HG02763 (cell line): ENCODE measurements around the gene SLC22A15.

ENCODE experiments used
- ATAC-seq: cut with Tn5 transposase; IDR thresholded peaks from one replicate; pipeline ENCODE4 v1.9.1; 2021; ENCODE audit warnings: mild to moderate bottlenecking, moderate library complexity; ENCODE audit not compliant: unreplicated experiment

SLC22A15 gene

GRCh38 chr1:116099379-116099778 is 123.1 kb downstream of the SLC22A15 start:
- no peak for ATAC-seq

- no peak for ATAC-seq
Observed at GRCh38 chr1:116099919-116100318, 123.6 kb downstream of the SLC22A15 start.

GRCh38 chr1:116104667-116105066 is 128.4 kb downstream of the SLC22A15 start:
- ATAC-seq: no peak

- no peak for ATAC-seq
Observed at GRCh38 chr1:116105996-116106395, 129.7 kb downstream of the SLC22A15 start.

- no peak for ATAC-seq
Observed at GRCh38 chr1:116106646-116107045, 130.3 kb downstream of the SLC22A15 start.

GRCh38 chr1:116107371-116107770 is 131.1 kb downstream of the SLC22A15 start:
- no peak for ATAC-seq

- peak; percentile 63 for ATAC-seq
Observed at GRCh38 chr1:116110567-116111523, 134.5 kb downstream of the SLC22A15 start, which contains the start of gene MAB21L3. MAB21L3 (plus strand) TSS chr1:116111399; CDS start chr1:116112616, 1,217 bp downstream.

- no peak for ATAC-seq
Observed at GRCh38 chr1:116111524-116112021, 135.3 kb downstream of the SLC22A15 start.

- ATAC-seq: no peak
Observed at GRCh38 chr1:116112388-116113140, 136.3 kb downstream of the SLC22A15 start.

- no peak for ATAC-seq
Observed at GRCh38 chr1:116113615-116114014, 137.3 kb downstream of the SLC22A15 start.

GRCh38 chr1:116115476-116116439 is 139.4 kb downstream of the SLC22A15 start:
- ATAC-seq: no peak

GRCh38 chr1:116118471-116118870 is 142.2 kb downstream of the SLC22A15 start:
- no peak for ATAC-seq
